ENCODE data around the gene CCDC157. TPM values are rescaled to one million over a fixed set of nuclear protein-coding genes. Genes with fewer than 3 reads are reported as not detected.
"Not testable (repeated sequence)": the region's sequence is repeated elsewhere in the genome, so short reads cannot be mapped to it uniquely, and the experiment has no call there.

CCDC157 gene
- total RNA-seq, 2 experiments from 2014 or later = 2.4 to 3.7 TPM

DNA sequence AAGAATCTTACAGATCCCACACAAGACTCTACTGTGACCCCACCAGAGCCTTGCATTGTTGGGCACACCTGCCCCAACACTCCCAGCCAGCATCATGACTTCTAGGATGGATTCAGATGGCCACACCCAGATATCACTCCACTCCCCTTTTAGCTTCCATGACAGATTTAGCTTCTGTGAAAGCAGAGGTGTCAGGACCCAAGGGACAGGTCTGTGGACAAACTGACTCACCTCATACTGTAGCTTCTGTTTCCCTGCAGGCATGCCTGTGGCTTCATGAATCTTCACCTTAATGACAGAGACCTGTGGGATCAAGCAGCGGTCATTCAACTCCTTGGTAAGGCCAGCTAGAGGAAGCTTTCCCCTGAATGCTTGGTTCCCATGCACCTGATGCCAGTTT lies 21.6 kb upstream of the CCDC157 start:
- peak; percentile 58 for ATAC-seq
- POLR2A ChIA-PET = interaction anchor here (1.1 to 1.8 kb wide), 3 partner anchors 8 to 47 kb away, joined by 3 to 4 read pairs (median 3); partner anchors contain the start of gene TBC1D10A
- Mint-ChIP-seq H3K27me3 (no peaks in the 10 kb centered on the region), H3K9me3 (ENCODE audit: low read depth) (no peaks in the 10 kb centered on the region), H3K4me3 (no peak overlapping the region), H3K27ac (peak overlapping the region; percentile 69), H3K36me3 (ENCODE audit: low read depth) (peaks cover 82% of the 10 kb centered on the region), H3K4me1 (peaks cover 43% of the 10 kb centered on the region)
- CTCF ChIA-PET = interaction anchor here (0.8 to 1.0 kb wide), 3 partner anchors 8 to 47 kb away, joined by 3 to 8 read pairs (median 5); partner anchors contain the start of genes CASTOR1, CCDC157, SF3A1 and TBC1D10A
- intact Hi-C loops (cut with DNase I, micrococcal nuclease) = no loop called here
- DNase-seq = peak; percentile 39

DNA sequence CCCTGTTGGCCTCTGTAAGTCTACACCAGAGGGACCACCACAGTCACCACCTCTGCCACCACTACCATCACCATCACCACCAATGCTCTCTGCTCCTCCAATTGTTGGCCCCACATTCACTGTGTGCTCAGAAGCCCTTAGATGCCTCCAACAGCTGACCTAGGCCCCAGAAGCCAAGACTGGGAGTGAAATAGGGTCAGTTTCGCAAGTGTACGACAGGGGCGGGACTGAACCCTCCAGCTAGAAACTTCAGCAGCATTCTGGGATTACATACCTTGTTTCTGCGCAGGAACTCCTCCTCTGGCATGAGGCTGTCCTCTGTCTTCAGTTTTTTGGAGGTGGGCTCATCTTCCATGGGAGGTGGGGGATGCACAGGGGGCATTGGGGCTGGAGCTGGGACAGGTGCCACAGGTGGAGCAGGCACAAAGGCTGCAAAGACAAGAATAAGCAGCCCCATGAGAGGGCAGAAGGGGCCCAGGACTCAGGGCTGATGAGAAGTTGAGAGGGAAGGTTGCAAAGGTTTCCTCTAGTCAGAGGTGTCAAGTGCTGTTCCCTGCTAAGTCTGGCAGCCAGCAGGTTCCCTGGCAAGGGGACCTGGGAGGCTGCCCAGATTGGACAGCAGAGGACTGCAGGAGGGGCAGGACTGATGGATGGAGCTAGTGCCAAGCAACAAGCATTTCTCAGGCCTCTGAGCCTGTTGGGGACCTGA lies 19.9 kb upstream of the CCDC157 start:
- H3K36me3 Mint-ChIP-seq (ENCODE audit: low read depth) = peaks cover 87% of the 10 kb centered on the region
- intact Hi-C loops (cut with DNase I, micrococcal nuclease) = no loop called here
- ChIA-PET POLR2A (interaction anchor here (0.6 kb wide), 1 partner anchor 585 kb away, joined by 11 read pairs; no protein-coding TSS in a partner anchor), CTCF (interaction anchor here (0.8 to 1.0 kb wide), 2 partner anchors 44 to 48 kb away, joined by 3 to 7 read pairs; partner anchors contain the start of gene CASTOR1)
- no peaks in the 10 kb centered on the region for H3K27me3 Mint-ChIP-seq
- peak overlapping the region; percentile 29 for H3K27ac Mint-ChIP-seq
- ATAC-seq = no peak
- DNase-seq = no peak
- no peak overlapping the region for H3K4me3 Mint-ChIP-seq
- H3K4me1 Mint-ChIP-seq = peaks cover 43% of the 10 kb centered on the region
- H3K9me3 Mint-ChIP-seq (ENCODE audit: low read depth) = no peaks in the 10 kb centered on the region

DNA sequence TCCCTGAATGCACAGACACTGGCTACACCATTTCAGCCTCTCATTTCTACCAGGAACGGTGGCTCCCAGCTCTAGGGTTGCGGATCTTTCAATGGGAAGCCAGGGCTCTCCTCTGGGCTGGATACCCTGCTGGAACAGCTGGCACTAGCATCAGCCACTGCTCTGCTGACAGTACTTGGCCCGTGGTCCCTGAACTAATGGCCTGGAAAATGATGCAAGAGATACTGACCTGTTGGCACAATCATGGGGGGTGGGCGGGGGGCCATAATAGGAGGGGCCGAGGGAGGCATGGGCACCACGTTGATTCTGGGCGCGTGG lies 19.4 kb upstream of the CCDC157 start:
- ChIA-PET CTCF (interaction anchor here (0.8 kb wide), 1 partner anchor 43 kb away, joined by 3 read pairs; no protein-coding TSS in a partner anchor), POLR2A (no interaction called here)
- H3K27me3 Mint-ChIP-seq = no peaks in the 10 kb centered on the region
- peaks cover 88% of the 10 kb centered on the region for H3K36me3 Mint-ChIP-seq (ENCODE audit: low read depth)
- intact Hi-C loops (cut with DNase I, micrococcal nuclease) = no loop called here
- H3K9me3 Mint-ChIP-seq (ENCODE audit: low read depth) = no peaks in the 10 kb centered on the region
- H3K27ac Mint-ChIP-seq = no peak overlapping the region
- H3K4me3 Mint-ChIP-seq = no peak overlapping the region
- ATAC-seq (no peak), DNase-seq (no peak)
- peaks cover 39% of the 10 kb centered on the region for H3K4me1 Mint-ChIP-seq

DNA sequence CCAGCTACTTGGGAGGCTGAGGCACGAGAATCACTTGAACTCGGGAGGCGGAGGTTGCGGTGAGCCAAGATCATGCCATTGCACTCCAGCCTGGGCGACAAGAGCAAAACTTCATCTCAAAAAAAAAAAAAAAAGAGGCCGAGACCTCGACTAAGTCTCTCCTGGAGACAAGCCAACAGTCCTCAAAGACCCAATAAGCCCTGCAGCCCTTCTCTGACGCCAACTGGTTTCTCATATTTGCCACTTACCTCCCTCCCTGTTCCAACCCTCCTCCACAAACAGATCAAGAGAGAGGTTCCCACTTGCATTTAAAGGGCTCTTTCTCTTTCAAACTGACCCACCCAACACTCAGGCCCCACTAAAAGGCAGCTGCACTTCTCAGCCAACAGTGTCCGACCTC lies 18.5 kb upstream of the CCDC157 start:
- ATAC-seq; H3K9me3 Mint-ChIP-seq (ENCODE audit: low read depth); H3K27me3 Mint-ChIP-seq; intact Hi-C loops (cut with DNase I, micrococcal nuclease); DNase-seq; H3K4me3 Mint-ChIP-seq; H3K27ac Mint-ChIP-seq: not testable (repeated sequence)
- H3K36me3 Mint-ChIP-seq (ENCODE audit: low read depth) = peaks cover 87% of the 10 kb centered on the region
- CTCF ChIA-PET = interaction anchor here (1.2 kb wide), 1 partner anchor 74 kb away, joined by 4 read pairs; no protein-coding TSS in a partner anchor
- peaks cover 30% of the 10 kb centered on the region for H3K4me1 Mint-ChIP-seq
- POLR2A ChIA-PET = interaction anchor here (1.6 kb wide), 1 partner anchor 12 kb away, joined by 3 read pairs; the partner anchor contains the start of gene TBC1D10A

DNA sequence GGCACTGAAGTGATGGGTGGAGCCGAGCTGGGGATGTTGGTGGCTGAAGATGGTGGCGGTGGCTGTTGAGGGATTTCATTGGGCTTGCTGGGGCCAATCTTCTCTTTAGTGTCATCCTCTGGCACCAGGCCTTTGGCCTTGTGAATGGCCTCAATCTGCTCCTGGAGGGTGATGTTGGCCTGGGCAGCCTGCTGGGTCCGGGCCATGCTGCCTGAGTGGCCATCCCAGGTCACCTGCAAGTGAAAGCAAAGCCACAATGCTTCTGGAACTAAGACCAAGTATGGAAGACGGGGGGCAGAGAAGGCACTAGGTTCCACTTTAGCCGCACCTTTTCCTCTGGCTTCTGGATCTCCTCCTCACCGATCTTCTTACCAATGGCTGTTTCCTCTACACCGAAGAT lies 18.0 kb upstream of the CCDC157 start:
- CTCF ChIA-PET = interaction anchor here (0.7 to 1.2 kb wide), 2 partner anchors 49 to 75 kb away, joined by 4 read pairs; partner anchors contain the start of gene RNF215
- POLR2A ChIA-PET = interaction anchor here (1.6 kb wide), 1 partner anchor 12 kb away, joined by 3 read pairs; the partner anchor contains the start of gene TBC1D10A
- H3K4me1 Mint-ChIP-seq = peaks cover 25% of the 10 kb centered on the region
- ATAC-seq = no peak
- no peaks in the 10 kb centered on the region for H3K27me3 Mint-ChIP-seq
- intact Hi-C loops (cut with DNase I, micrococcal nuclease) = no loop called here
- H3K36me3 Mint-ChIP-seq (ENCODE audit: low read depth) = peaks cover 87% of the 10 kb centered on the region
- no peaks in the 10 kb centered on the region for H3K9me3 Mint-ChIP-seq (ENCODE audit: low read depth)
- DNase-seq = no peak
- no peak overlapping the region for H3K27ac Mint-ChIP-seq
- no peak overlapping the region for H3K4me3 Mint-ChIP-seq

DNA sequence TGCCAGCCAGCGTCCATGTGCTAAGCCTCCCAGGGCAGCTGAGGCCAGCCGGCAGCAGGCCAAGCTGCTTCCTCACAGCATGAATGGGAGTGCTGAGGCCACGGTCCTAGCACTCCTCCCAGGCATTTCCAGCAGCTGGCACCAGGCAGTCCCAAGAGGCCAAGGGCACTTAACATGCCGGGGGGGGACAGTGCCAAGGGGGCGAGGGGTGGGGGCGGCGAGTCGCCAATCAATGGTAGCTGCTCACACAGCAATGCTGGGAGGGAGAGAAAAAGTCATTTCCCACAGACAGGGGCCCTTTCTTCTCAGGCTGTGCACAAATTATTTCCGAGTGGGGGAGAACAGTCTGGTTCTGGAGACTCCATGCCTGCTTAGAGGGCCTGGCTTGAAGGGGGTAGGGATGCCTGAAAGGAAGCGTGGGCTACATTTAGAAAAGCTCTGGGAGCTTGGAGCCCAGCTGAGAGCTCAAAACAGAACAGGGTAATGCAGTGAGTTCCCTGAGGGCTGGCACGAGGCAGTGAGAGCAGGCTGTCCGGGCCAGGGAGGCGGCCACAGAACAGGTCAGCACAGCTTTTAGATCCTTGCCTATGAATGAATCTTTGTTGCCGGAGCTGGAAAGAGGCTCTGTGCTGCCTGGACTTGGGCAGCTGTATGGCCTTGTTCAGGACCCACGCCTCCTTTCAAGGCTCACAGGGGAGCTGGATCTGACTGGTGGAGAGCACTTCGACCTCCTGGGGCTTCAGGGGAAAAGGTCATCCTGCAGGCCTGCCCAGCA lies 15.7 kb upstream of the CCDC157 start:
- Mint-ChIP-seq H3K36me3 (ENCODE audit: low read depth) (peaks cover 86% of the 10 kb centered on the region), H3K27ac (no peak overlapping the region), H3K9me3 (ENCODE audit: low read depth) (no peaks in the 10 kb centered on the region), H3K4me3 (no peak overlapping the region), H3K4me1 (peaks cover 22% of the 10 kb centered on the region), H3K27me3 (no peaks in the 10 kb centered on the region)
- no peak for ATAC-seq
- DNase-seq = no peak
- CTCF ChIA-PET = interaction anchor here (0.6 to 1.1 kb wide), 3 partner anchors 17 to 1580 kb away, joined by 3 to 6 read pairs (median 4); no protein-coding TSS in a partner anchor
- intact Hi-C loops (cut with DNase I, micrococcal nuclease) = no loop called here
- POLR2A ChIA-PET = no interaction called here

DNA sequence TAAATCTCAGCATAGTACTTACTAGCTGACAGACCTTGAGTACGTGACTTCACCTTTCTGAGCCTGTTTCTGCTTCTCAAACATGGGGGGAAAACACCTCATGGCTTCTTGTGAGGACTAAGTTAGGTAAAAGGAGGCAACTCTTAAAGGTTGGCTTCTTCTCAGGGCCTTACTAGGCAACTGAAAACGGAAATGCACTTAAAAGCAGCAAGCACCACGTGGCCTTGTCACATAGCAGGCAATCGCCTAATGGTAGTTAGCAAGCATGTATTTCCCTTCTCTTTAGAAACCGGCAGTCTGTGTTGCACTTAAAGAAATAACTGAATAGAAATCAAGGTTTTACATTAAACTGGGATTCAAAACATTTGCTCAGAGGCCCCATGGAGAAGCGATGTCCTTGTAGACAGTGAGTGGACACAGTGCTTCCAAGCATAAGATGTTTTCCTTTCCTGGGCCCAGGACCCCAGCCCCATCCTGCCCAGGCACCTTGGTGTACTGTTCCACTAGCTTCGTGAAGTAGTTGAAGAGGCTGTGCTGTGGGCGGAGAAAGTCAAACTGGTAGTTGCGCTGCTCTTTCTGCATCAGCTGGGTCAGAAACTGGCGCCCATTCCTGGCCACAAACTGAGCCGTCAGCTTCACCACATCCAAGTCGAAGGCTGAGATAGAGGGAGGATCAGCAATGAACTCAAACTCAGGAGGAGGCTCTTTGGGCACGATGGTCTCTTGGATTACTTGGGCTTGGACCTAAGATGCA lies 12.2 kb upstream of the CCDC157 start:
- CTCF ChIA-PET = interaction anchor here (0.5 to 1.1 kb wide), 4 partner anchors 12 to 813 kb away, joined by 3 to 5 read pairs (median 3); no protein-coding TSS in a partner anchor
- POLR2A ChIA-PET = interaction anchor here (0.9 kb wide), 1 partner anchor 12 kb away, joined by 4 read pairs; the partner anchor contains the start of genes CCDC157 and SF3A1
- Mint-ChIP-seq H3K4me3 (peak overlapping the region; percentile 12), H3K4me1 (peaks cover 50% of the 10 kb centered on the region), H3K27me3 (no peaks in the 10 kb centered on the region), H3K9me3 (ENCODE audit: low read depth) (no peaks in the 10 kb centered on the region), H3K27ac (peak overlapping the region; percentile 74), H3K36me3 (ENCODE audit: low read depth) (peaks cover 82% of the 10 kb centered on the region)
- intact Hi-C loops (cut with DNase I, micrococcal nuclease) = loop anchor here in 1 of 2 experiments (5.0 kb wide), 1 partner anchor 43 kb away; the partner anchor contains the start of gene RNF215
- ATAC-seq = peak; percentile 54
- peak; percentile 76 for DNase-seq

DNA sequence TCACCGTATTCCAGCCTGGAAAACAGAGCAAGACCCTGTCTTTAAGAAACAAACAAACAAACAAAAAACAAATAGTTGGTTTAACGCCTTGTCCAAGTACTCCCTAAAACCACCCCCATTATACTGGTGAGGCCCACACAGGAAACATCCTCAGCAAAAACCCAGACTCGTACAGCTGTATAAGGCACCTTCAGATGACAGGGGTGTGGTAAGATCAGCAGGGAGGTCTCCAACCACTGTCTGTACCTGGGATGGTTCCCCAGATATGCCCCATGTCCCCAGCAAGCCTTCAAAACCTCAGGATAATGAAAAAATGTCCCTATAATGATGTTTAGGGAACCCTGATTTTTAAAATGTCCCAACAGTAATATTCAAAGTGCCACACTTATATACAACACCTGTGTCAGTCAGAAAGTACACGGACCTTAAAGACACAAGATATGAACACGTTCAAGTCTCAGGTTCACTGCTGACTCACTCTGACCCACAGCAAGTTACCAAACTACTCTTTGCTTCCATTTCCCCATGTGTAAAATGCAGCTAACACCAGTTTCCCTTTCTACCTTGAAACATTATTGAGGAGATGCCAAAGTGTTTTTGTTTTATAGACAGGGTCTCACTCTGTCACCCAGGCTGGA lies 9.4 kb upstream of the CCDC157 start:
- Mint-ChIP-seq H3K9me3 (ENCODE audit: low read depth) (no peaks in the 10 kb centered on the region), H3K4me1 (peaks cover 75% of the 10 kb centered on the region), H3K4me3 (peak overlapping the region; percentile 33), H3K27me3 (no peaks in the 10 kb centered on the region), H3K36me3 (ENCODE audit: low read depth) (peaks cover 88% of the 10 kb centered on the region), H3K27ac (peak overlapping the region; percentile 88)
- ChIA-PET POLR2A (interaction anchor here (0.7 to 1.2 kb wide), 3 partner anchors 14 to 83 kb away, joined by 3 to 4 read pairs (median 3); no protein-coding TSS in a partner anchor), CTCF (interaction anchor here (1.0 to 5.2 kb wide), 4 partner anchors 9 to 239 kb away, joined by 4 to 30 read pairs (median 8); partner anchors contain the start of genes SF3A1 and TBC1D10A)
- ATAC-seq = peak; percentile 90
- DNase-seq = peak; percentile 48
- intact Hi-C loops (cut with DNase I, micrococcal nuclease) = loop anchor here (1.0 to 5.0 kb wide), 2 partner anchors 9 to 40 kb away; partner anchors contain the start of genes RNF215 (in 1 of the 2) and SF3A1 (in 1 of the 2)

GRCh38 chr22:30348404-30348803 lies 8.4 kb upstream of the CCDC157 start:
- Mint-ChIP-seq H3K27me3 (no peaks in the 10 kb centered on the region), H3K9me3 (ENCODE audit: low read depth) (no peaks in the 10 kb centered on the region), H3K27ac (peak overlapping the region; percentile 90), H3K4me1 (peaks cover 82% of the 10 kb centered on the region), H3K36me3 (ENCODE audit: low read depth) (peaks cover 86% of the 10 kb centered on the region), H3K4me3 (peak overlapping the region; percentile 47)
- no peak for ATAC-seq
- POLR2A ChIA-PET = no interaction called here
- intact Hi-C loops (cut with DNase I, micrococcal nuclease) = loop anchor here in 1 of 2 experiments (5.0 kb wide), 1 partner anchor 39 kb away; the partner anchor contains the start of gene RNF215
- no peak for DNase-seq
- CTCF ChIA-PET = interaction anchor here (0.6 to 5.2 kb wide), 4 partner anchors 8 to 240 kb away, joined by 4 to 30 read pairs (median 8); partner anchors contain the start of genes SF3A1 and TBC1D10A

DNA sequence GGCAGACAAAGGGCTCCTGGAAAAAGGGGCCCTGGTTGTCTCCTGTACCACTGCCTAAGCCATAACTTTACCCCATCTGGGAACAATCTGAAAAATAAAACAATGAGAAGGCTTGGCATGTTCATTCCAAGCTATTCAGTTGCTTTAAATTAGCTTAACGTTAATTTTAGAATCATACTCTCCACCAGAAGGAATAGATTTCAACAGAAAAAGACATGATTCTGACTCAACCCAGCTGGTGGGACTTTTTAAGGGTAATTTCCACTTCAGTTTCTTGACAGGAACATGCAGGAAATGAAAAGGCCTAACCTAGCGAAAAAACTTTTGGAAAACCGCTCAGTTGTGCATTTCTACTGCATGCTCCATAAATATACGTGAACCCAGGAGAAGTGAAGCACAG lies 8.0 kb upstream of the CCDC157 start:
- Mint-ChIP-seq H3K27ac (peak overlapping the region; percentile 90), H3K4me1 (peaks cover 86% of the 10 kb centered on the region), H3K9me3 (ENCODE audit: low read depth) (no peaks in the 10 kb centered on the region), H3K27me3 (no peaks in the 10 kb centered on the region), H3K36me3 (ENCODE audit: low read depth) (peaks cover 83% of the 10 kb centered on the region), H3K4me3 (peak overlapping the region; percentile 47)
- CTCF ChIA-PET = interaction anchor here (2.4 to 5.2 kb wide), 2 partner anchors 39 to 62 kb away, joined by 6 to 30 read pairs; partner anchors contain the start of gene RNF215
- DNase-seq (no peak), ATAC-seq (no peak)
- POLR2A ChIA-PET = no interaction called here
- intact Hi-C loops (cut with DNase I, micrococcal nuclease) = loop anchor here in 1 of 2 experiments (5.0 kb wide), 1 partner anchor 38 kb away; the partner anchor contains the start of gene RNF215

Measured in activated CD4-positive, alpha-beta T cell treated with anti-CD3 and anti-CD28 coated beads for 36 hours (primary cell).